NCI-H1436 (cell line): ENCODE data around the gene GABRB1.
"Not testable (repeated sequence)": the region's sequence is repeated elsewhere in the genome, so short reads cannot be mapped to it uniquely, and the experiment has no call there.

ENCODE experiments used
- DNase-seq: peaks from one replicate; lab custom pipeline; 2025; lab: John Stamatoyannopoulos, UW

GABRB1 gene

DNA sequence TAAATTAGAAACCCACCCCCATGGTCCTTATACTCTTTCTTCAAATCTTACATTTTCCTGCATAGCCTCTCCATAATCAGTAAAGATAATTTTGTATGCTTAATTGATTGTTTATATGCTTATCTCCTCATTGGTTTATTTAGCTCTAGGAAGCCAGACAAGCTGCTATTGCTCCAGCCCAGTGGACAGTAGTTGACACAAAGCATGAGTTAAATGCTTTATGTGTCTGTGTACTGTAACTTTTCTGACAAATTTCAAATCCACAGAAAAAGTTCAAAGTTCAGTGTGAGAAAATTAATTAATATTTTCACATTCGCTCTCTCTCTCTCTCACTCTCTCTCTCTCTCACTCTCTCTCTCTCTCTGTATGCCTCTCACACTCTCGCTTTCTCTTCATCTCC lies 181.7 kb downstream of the GABRB1 start:
- no peak for DNase-seq

DNA sequence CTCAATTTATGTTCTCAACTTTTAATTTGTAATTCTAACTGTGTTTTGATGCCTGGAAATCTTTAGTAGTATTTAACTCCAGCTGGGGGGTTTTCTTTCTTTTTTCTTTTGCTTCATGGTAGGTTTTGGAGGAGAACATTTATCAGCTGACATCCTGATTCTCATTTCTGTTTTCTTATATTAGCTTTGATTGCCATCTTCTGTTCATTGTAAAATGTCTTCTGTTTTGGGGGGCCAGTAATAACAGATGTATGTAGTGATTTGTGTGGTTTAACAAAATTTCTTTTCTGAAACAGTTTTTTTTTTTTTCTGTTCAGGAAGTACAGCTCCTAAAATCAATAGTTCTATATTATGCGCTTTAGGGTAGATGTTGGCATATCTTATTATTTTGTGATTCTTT lies 182.2 kb downstream of the GABRB1 start:
- DNase-seq: no peak

DNA sequence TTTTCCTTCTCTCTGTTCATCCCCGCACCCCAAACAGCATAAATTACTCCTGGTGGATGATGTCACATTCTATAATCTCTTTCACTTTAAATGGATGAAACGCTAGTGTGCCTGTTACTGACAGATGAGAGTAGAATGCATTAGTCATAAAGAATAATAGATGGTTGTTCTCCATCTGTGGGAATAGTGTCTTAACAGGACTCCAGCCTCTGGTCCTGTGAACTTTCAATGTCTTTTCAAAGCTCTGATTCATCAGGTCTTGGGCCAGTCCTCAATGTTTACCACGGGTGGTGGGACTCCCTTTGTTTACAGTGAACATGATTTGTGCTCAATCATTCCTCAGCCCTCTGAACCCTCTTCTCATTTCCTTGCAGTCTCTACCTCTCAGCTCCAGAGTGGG lies 182.6 kb downstream of the GABRB1 start:
- no peak for DNase-seq

DNA sequence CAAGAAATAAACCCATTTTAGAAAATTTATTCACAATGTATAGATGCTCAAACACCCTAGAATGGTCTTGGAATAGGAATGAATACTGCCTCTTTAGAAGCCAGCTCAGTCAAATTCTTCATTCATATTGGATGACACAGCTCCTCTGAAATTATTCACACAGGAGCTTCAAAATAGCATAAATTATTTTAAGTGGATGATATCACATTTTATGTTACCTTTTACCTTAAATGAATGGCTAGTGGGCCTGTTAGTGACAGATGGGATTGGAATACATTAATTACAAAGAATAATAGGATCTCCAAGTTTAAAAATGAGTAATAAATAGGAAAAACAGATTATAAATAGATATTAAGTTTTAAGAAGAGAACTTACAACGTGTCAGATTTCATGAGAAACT lies 184.4 kb downstream of the GABRB1 start:
- DNase-seq: no peak

DNA sequence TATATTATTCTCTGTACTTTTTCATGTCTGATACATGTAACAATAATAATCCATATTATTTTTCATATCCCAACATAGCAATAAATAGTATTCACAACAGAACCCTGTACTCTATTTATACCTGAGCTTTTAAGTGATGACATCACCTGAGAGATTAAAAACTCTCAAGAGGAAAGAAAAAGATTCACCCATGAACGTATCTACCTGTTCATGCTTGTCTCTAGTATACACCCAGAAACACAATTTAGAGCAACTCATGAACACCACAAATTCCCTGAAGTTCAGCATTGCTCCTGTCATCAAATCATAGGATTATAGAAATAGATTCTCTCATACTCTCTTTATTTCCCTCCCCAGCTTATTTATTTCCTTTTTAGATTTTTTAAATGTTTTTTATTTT lies 185.9 kb downstream of the GABRB1 start:
- DNase-seq: no peak

DNA sequence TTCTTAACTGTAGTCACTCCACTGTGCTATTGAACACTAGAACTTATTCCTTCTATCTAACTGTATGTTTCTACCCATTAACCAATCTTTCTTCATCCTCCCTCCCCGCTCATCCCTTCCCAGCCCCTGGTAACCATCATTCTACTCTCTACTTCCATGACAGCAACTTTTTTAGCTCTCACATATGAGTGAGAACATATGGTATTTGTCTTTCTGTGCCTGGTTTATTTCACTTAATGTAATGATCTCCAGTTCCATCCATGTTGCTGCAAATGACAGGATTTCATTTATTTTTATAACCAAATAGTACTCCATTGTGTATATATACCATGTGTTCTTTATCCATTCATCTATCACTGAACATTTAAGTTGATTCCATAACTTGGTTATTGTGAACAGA lies 186.5 kb downstream of the GABRB1 start:
- no peak for DNase-seq

DNA sequence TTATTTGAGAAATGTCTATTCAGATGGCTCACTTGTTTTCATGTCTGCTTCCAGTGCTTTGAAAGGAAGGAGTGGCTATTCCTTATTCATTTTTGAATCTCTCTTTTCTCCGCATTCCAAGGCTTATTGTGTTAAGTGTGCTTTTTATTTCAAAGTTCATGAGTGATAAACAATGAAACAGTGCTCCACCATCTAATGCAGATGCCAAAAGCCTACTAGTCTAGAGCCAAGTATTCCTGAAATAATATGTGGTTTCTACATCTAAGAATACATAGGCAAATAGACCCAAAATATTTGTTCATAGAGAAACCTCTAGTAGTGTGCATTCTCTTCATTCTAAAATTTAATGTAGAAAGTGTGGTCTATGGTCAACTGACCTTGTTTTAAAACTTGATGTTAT lies 187.3 kb downstream of the GABRB1 start:
- DNase-seq: no peak

DNA sequence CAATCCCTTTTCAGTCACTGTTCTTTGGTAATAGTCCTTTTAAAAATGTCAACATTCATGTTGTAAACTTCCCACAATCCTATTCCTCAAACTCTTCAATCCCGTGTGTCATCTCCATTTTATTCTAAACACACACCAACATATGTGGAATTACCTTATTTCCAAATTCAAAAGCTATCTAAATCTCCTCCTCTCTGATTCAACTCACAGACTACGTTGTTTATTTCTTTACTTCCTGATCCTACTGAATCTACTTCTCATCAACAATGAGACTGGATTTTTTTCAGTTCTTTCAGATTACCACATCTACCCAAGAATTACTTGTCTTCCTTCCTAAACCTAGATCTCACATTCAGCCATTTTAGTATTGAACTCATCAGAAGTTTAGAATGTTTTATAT lies 188.2 kb downstream of the GABRB1 start:
- no peak for DNase-seq

DNA sequence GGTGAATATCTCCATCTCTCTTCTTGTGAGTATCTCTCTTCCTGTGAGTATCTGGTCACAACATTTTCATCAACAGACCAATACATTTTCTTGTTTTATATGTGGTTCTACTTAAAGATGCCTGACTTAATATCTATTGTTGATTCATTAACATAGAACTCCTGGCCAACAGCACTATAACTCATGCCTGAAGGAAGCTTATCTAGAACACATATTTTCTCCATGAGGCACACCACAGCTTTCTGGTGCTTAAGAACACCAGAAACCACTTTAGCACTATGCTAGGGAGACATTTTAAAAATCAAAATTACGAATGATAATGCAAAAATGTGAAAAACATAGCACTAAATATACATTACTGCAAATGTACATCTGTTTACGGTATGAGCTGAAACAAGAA lies 190.4 kb downstream of the GABRB1 start:
- no peak for DNase-seq

DNA sequence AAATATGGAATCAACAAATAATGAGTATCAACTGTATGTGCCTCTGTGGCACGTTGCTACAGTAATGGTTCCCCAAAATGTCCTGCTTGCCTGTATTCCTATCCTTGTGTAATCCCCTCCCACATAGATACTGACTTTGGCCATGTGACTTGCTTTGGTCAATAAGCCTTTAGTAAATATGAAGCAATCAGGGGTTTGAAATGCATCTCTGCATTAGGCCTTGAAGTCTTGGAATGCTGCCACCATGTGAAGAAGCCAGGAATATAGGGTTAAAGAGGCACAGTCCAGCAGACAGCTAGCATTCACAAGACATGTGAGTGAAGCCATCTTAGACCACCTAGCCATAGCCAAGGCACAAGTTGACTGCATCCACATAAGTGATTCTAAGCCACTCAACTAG lies 190.9 kb downstream of the GABRB1 start:
- DNase-seq: no peak

DNA sequence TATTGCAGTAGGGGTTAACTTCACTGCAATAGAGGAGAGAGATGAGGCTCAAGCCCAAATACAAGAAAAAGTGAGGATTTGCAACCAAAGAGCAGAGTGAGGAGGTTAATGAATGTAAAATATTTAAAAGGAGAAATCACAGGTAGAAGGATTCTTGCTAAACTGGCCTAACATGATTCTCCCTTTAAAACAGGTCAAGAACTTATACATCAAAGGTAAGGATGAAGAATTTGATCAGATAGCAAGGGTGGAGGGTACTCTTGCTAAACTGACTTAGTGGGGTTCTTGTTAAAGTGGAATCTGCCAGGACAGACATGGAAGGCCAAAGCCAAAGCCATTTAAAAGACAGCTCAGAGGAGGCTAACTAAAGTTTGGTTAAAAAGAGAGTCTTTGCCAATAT lies 193.0 kb downstream of the GABRB1 start:
- no peak for DNase-seq

DNA sequence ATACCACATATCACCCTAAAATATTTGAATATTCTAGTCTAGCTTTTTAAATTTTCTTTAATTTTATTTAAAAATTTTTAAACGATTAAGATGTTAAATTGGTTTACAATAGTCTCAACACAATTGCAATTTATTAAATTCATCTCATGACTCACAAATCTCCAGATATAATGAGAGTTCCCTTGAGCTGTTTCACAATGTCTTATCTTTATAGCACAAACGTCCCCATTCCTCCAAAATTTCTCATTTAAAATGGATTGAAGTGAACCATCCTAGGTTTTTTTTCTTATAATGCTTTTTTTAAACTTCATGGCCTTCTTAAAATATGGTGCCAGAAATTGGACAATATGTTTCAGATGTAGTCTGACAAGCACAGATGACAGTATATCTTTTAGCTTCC lies 204.4 kb downstream of the GABRB1 start:
- DNase-seq: no peak

DNA sequence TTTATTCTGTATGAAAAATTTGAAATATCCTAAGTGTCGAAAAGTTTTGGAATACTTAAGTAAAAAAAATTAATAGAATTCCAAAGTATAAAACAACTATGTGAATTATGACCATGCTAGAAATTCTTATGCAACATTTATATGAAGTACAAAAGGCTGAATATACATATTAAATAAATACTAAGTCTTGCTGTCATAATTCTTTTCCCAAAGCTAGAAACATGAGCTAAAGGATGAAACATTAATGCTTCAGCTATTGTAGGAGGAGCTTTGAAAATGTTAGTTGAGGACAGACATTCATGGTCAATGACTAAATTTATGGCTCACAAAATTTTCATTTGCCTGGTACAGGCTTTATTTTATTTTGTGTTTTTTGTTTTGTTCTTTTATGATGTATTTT lies 207.3 kb downstream of the GABRB1 start:
- DNase-seq: no peak

DNA sequence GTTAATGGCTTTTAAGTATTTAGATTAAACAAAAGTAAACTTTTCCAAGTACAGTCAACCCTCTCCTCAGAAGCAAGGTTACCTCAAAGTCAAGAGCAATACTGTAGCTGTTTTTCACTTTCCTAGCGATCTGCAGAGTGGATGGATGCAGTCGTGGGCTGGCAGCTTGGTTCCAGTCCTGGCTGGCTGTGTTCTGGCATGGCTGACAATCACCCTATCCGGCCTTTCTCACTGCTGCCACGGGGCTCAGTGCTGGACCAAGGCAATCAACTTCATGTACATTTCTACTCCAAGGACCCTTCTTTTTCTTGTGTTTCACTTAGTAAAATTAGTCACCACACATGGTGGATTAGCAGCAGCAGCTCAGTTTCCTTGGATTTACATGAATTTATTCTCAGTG lies 208.3 kb downstream of the GABRB1 start:
- DNase-seq: no peak

DNA sequence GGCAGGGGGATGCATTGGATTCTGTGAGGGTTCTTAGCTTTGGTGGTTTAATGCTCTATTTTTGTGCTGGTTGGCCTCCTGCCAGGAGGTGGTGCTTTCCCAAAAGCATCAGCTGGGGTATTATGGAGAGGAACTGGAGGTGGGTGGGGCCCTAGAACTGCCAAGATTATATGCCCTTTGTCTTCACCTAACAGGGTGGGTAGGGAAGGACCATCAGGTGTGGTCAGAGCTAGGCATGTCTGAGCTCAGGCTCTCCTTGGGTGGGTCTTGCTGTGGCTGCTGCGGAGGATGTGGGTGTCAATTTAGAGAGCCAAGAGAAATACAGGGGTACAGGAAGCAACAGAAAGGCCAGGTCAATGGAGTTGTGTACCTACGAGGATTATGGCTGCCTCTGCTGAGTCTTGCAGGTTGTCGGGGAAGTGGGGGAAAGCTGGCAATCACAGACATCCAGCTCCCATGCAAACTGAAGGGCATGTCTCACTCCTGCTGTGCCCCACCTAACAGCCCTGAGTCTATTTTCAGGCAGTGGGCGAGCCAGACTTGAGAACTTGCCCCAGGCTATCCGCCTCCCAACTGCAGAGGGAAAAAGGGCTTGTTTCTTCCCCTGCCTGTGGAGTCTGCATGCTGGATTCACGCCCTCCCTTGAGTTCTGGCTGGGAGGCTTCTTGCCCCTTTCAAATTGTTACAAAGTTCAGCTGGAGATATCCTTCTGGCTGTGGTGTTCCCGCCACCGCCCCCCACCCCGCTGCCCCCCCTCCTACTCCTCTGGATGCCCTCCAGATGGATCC lies 220.2 kb downstream of the GABRB1 start:
- DNase-seq: no peak

DNA sequence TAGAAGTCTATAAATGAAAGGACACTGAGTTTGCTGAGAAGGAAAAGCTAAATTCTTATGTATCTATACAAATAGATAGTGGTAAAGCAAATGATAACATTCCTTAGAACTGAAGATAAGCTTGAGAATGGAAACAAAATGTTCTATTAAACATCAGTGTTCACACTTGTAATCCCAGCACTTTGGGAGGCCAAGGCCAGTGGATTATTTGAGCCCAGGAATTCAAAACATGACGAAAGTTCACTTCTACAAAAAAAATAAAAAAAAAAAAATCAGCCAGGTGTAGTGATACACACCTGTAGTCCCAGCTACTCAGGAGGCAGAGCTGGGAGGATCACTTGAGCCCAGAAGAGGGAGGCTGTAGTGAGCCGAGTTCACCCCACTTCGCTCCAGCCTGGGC lies 232.4 kb downstream of the GABRB1 start:
- no peak for DNase-seq

DNA sequence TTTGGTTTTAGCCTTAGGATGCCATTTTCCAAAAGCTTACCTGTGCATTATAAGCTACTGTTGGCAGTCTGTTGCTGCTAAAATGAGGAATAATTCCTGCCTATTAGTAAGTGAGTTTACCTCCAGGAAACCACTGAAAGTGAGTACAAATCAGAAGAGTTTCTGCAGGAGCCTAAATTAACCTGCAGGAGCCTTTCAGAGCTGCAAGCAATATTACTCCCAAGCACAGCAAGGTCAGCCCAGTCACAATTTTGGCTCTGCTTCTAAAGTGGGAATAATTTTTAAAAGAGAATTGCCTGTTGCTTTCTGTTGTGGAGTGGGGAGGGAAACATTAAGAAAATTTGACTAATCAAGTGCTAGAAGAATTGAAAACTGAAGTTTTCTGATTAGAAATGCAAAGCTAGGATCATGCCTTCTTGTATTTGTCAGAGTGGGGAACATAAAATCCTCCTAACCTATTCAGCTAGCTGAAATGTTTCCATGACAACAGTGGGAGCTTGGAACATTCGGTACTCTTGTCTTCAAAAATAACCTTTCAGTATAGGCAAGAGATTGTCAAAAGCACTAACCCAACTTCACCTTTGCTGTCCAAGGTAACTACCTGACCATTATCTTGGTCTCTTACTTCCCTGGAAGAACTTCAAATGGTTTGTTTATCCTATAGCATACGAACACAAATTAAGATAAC lies 239.0 kb downstream of the GABRB1 start:
- DNase-seq: no peak

DNA sequence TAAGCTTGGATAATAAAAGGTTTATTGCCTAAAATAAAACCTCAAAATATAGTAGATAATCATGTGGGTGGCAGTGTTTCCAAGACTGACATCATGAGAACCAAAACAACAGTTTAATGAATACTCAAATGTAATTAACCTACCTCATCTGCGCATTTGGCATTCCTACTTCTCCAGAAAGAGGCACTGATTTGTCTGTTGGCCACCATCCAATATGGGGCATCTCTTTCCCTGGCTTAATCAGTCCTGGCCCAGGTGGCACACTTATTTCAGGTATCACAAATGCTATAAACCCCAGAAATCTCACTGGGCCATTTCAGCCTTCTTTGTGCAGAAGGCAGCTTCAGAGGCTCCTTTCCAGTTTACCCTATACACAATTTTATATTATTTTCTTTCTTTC lies 239.9 kb downstream of the GABRB1 start:
- no peak for DNase-seq

DNA sequence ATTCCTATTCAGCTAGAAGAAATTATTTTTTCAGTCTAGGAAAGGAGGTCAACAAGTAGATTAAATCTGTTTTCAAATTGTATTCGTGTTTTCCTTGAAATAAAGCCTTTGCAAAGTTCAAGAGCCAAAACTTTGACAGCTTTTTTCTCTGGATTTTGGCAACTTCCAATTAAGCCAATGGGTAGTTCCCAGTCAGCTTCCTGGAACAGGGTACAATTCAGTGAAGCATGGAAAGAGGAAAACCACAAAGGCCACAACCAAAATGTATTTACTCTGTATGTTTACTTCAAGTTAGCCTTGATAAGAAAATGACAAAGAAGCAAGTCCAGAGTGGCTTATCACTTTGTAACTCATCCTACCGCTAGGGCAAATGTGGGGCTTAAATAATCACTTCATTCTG lies 243.5 kb downstream of the GABRB1 start:
- DNase-seq: no peak

DNA sequence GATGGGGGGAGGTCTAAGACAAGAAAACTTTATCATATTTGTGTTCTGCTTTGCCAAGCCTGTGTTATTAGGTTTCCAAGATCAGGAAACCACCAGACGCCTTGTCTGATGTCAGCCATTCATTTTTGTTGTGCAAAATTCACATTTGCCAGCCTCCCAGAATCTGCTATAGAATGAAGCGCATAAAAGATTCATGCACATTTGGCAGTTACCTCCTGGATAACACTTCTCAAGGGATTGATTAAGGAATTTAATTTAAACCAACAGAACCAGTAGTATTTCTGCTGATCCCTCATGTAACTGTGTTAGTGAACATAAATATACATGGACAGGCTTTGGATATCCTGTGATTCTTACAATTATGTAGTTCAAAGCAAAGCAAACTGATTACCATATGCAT lies 244.2 kb downstream of the GABRB1 start:
- no peak for DNase-seq

DNA sequence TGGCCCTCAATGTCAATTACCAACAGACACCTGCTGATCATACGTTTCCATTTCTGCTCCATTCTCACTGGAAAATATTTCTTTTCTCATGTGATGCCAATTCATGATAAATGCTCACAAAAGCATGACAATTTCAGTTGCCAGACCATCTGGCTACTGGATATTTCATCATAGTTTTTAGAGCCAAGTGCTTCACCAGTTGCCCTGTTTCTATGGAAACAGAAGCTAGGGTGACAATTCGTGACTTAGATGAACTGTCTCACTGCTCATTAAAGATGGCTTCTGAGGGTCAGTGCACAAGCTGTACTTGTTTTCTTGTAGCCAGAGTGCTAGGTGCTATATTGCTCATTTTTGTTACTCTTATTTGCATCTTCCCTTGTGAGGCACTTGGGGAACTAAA lies 247.3 kb downstream of the GABRB1 start:
- DNase-seq: no peak

DNA sequence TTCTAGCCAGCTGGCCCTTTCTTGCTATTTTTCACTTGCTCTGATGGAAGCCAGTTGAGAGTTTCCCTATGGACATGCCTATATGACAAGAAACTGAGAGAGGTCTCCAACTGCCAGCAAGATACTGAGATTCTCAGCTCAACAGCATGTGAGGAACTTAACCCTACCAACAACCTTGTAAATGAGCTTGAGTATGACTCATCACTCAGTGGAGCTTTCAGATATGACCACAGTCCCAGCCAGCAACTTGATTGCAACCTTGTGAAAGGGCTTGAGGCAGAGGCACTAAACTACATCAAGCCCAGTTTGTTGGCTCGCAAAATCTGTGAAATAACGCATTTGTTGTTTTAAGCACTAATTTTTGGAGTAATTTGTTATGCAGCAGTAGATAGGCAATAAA lies 256.4 kb downstream of the GABRB1 start:
- no peak for DNase-seq

DNA sequence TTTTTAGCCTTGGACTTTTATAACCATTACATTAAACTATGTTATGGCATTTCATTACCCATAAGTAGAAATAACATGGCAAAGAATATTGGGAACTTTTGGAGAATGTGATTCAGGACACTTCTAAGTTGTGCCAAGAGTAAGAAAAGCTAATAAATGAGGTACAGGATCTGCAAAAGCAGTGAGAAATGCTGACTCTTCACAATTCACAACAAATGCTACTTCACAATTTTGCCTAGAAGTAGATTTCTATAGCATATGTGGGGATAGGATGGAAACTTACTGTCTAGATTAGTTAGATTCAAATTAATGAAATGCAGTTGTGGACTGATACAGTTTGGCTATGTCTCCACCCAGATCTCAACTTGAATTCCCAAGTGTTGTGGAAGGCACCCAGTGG lies 258.4 kb downstream of the GABRB1 start:
- DNase-seq: no peak

DNA sequence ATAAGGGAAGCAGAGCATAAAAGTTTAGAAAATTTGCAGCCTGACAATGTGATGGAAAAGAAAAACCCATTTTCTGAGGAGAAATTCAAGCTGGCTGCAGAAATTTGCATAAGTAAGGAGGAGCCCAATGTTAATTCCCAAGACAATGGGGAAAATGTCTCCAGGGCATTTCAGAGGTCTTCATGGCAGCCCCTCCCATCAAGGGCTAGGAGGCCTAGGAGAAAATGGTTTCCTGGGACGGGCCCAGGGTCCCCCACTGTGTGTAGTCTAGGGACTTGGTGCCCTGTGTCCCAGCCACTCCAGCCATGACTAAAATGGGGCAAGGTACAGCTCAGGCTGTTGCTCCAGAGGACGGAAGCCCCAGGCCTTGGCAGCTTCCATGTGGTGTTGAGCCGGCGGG lies 259.5 kb downstream of the GABRB1 start:
- DNase-seq: not testable (repeated sequence)
